ENCODE data around the gene CHD6.

DNA sequence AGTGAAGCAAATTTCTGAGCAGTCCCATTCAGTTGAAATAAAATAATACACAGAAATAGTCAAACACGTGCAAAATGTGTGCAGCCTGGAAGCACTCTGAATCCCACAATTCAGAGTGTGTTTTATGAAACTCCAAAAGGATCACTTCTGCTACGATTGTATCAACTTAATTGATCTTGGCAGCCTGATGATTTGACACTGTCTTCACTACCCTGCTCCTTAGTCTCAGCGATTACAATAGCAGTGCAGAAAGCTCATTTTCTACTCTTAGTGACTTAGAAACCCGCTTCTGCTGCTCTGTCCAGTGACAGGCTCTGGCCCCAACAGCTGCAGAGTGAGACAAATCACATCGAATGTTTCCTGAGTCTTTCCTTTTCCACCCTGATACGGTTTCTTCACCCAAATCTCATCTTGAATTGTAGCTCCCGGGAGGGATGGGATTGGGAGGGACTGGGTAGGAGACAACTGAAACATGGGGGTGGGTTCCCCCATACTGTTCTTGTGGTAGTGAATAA, 235.3 kb downstream of the CHD6 start:
- no peak for TF ChIP-seq EZH2 (IDR thresholded peaks at IDR 0.05; ENCODE audit: borderline replicate concordance, low read depth, low read length, poor library complexity, severe bottlenecking)
- TF ChIP-seq, protein P1, sequence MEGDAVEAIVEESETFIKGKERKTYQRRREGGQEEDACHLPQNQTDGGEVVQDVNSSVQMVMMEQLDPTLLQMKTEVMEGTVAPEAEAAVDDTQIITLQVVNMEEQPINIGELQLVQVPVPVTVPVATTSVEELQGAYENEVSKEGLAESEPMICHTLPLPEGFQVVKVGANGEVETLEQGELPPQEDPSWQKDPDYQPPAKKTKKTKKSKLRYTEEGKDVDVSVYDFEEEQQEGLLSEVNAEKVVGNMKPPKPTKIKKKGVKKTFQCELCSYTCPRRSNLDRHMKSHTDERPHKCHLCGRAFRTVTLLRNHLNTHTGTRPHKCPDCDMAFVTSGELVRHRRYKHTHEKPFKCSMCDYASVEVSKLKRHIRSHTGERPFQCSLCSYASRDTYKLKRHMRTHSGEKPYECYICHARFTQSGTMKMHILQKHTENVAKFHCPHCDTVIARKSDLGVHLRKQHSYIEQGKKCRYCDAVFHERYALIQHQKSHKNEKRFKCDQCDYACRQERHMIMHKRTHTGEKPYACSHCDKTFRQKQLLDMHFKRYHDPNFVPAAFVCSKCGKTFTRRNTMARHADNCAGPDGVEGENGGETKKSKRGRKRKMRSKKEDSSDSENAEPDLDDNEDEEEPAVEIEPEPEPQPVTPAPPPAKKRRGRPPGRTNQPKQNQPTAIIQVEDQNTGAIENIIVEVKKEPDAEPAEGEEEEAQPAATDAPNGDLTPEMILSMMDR (conservative IDR thresholded peaks at IDR 0.05; ENCODE audit: low read depth, low read length), result no peak

All from A673 (cell line).